Fibroblast of pulmonary artery (primary cell): Measurements from ENCODE around the gene GCHFR.

ENCODE experiments used
- DNase-seq: peaks from one replicate; pipeline ENCODE4 v3.0.0-alpha.2; 2010; ENCODE audit warnings: low read depth
- H3K4me3 ChIP-seq: replicated peaks from 2 replicates; pipeline ENCODE4 v1.5.1; 2011; ENCODE audit warnings: low read depth, mild to moderate bottlenecking, control low read depth, low read length, moderate library complexity
- CTCF ChIP-seq: IDR thresholded peaks from 2 replicates; pipeline ENCODE4 v1.5.1; 2011; ENCODE audit warnings: mild to moderate bottlenecking, control low read depth, low read length, inconsistent platforms; ENCODE audit errors: missing control alignments

The GCHFR gene

GRCh38 chr15:40775007-40775406, 11.1 kb downstream of the GCHFR start:
- no peak for DNase-seq
- no peak for TF ChIP-seq CTCF
- no peak overlapping the region for H3K4me3 ChIP-seq

GRCh38 chr15:40775740-40776536, 12.1 kb downstream of the GCHFR start:
- H3K4me3 ChIP-seq, result no peak overlapping the region
- DNase-seq, result no peak
- TF ChIP-seq CTCF, result no peak

- DNase-seq, result peak; percentile 42
- no peak for TF ChIP-seq CTCF
- no peak overlapping the region for H3K4me3 ChIP-seq
These were observed 12.8 kb downstream of the GCHFR start for GRCh38 chr15:40776537-40777141.

GRCh38 chr15:40782609-40783227, 18.9 kb downstream of the GCHFR start:
- H3K4me3 ChIP-seq, result no peak overlapping the region
- peak; percentile 49 for TF ChIP-seq CTCF
- DNase-seq, result no peak

GRCh38 chr15:40785164-40785563, 21.3 kb downstream of the GCHFR start:
- DNase-seq, result no peak
- peak; percentile 7 for TF ChIP-seq CTCF
- no peak overlapping the region for H3K4me3 ChIP-seq

- DNase-seq, result no peak
- H3K4me3 ChIP-seq, result no peak overlapping the region
- no peak for TF ChIP-seq CTCF
These were observed 21.9 kb downstream of the GCHFR start for GRCh38 chr15:40785814-40786213.
